Activated CD8-positive, alpha-beta T cell treated with anti-CD3 and anti-CD28 coated beads, Interleukin-2, amount 10 ng/mL, durations not matched to agents 7 days and 5 days (primary cell): ENCODE data around the gene XIST. TPM values are rescaled to one million over a fixed set of nuclear protein-coding genes. Genes with fewer than 3 reads are reported as not detected.

ENCODE experiments used
- ATAC-seq: fragments of 150-1000 bp; cut with Tn5 transposase; one replicate; pipeline ENCODE4 v1.10.0; 2021; ENCODE audit warnings: moderate library complexity
- CTCF ChIA-PET: fragments of 350-600 bp; sonication (Branson Sonifier 250); formaldehyde crosslinking; loops from one replicate; lab custom pipeline; 2021; ENCODE audit warnings: antibody characterized with exemption; lab: Charles Lee
- POLR2A ChIA-PET: fragments of 350-600 bp; sonication (Branson Sonifier 250); formaldehyde crosslinking; loops from one replicate; lab custom pipeline; 2021; ENCODE audit warnings: antibody characterized with exemption; lab: Charles Lee
- DNase-seq: peaks from one replicate; pipeline ENCODE4 v3.0.0-alpha.2; 2020
- H3K27ac Mint-ChIP-seq: one replicate; pipeline ENCODE4 v1.8.0; 2021; ENCODE audit warnings: mild to moderate bottlenecking, mixed read lengths
- H3K27me3 Mint-ChIP-seq: one replicate; pipeline ENCODE4 v1.8.0; 2021; ENCODE audit warnings: low read depth, mixed read lengths
- H3K36me3 Mint-ChIP-seq: one replicate; pipeline ENCODE4 v1.8.0; 2021; ENCODE audit warnings: low read depth, mixed read lengths
- H3K4me1 Mint-ChIP-seq: one replicate; pipeline ENCODE4 v1.8.0; 2021; ENCODE audit warnings: low read depth, mixed read lengths
- H3K4me3 Mint-ChIP-seq: one replicate; pipeline ENCODE4 v1.8.0; 2021; ENCODE audit warnings: mild to moderate bottlenecking, mixed read lengths
- H3K9me3 Mint-ChIP-seq: one replicate; pipeline ENCODE4 v1.8.0; 2022; ENCODE audit warnings: mixed read lengths; ENCODE audit not compliant: insufficient read depth
- total RNA-seq, 2 experiments: library from RNA; stranded (reverse); gene quantifications; one replicate each; pipeline ENCODE4 v1.2.3, GENCODE V29; 2021

The XIST gene
- total RNA-seq, 2 experiments from 2014 or later = not detected

GRCh38 chrX:73834219-73834618, 18.3 kb downstream of the XIST start:
- H3K36me3 Mint-ChIP-seq = no peaks in the 10 kb centered on the region
- POLR2A ChIA-PET = no interaction called here
- no peaks in the 10 kb centered on the region for H3K9me3 Mint-ChIP-seq
- no peaks in the 10 kb centered on the region for H3K27me3 Mint-ChIP-seq
- H3K4me3 Mint-ChIP-seq = no peak overlapping the region
- ATAC-seq (no peak), DNase-seq (no peak)
- H3K27ac Mint-ChIP-seq = no peak overlapping the region
- H3K4me1 Mint-ChIP-seq = no peaks in the 10 kb centered on the region
- CTCF ChIA-PET = no interaction called here

- CTCF ChIA-PET = no interaction called here
Measured at GRCh38 chrX:73832319-73832718, 20.2 kb downstream of the XIST start.

GRCh38 chrX:73831500-73831899, 21.0 kb downstream of the XIST start:
- DNase-seq = no peak
- Mint-ChIP-seq H3K4me1 (no peaks in the 10 kb centered on the region), H3K9me3 (no peaks in the 10 kb centered on the region), H3K4me3 (no peak overlapping the region), H3K36me3 (no peaks in the 10 kb centered on the region), H3K27me3 (no peaks in the 10 kb centered on the region), H3K27ac (no peak overlapping the region)
- no peak for ATAC-seq
- CTCF ChIA-PET = no interaction called here
- POLR2A ChIA-PET = no interaction called here

More at GRCh38 chrX:73832319-73832718, 20.2 kb downstream of the XIST start:
- no peak for ATAC-seq
- Mint-ChIP-seq H3K4me1 (no peaks in the 10 kb centered on the region), H3K27ac (no peak overlapping the region), H3K4me3 (no peak overlapping the region), H3K27me3 (no peaks in the 10 kb centered on the region), H3K36me3 (no peaks in the 10 kb centered on the region), H3K9me3 (no peaks in the 10 kb centered on the region)
- POLR2A ChIA-PET = no interaction called here
- no peak for DNase-seq

DNA sequence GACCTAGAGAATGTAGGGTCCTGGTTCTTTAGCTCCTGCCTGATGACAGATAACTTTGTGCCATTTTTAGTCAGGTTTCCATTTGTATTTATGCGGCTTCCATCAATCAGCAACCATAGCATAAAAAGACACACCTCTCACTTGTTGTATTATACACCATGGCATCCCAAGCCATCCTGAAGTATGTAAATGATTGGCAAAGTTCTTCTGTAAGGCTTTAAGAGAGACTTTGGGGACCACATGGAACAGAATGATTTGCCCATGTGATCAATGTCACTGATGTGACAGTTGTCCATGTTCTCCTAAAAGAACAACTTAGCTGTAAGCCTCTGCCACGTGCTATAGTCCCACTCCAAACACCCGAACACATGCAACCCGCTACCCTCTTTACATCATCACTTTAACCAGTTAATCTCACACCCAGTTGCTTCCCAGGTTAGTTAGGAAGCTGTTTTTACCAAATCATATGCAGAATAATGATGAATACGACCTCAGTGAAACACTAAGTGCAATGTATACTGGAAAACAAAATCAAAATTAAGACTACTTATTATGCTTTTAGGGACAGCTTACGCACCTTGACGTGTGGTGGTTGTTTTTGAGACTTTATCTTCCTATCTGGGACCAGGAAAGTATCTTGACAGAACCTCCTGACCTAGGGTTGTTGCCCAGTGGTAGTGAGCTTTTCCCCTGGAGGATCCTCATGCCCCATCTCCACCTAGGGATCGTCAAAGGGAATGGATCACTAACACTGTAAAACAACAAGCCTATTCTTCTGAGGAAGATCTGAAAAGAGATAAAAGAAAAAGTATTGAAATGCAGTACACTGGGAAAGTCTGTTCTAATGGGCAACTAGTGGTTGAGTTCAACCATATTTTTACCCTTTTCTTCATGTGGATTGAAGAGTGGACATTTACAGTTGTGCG, 21.8 kb downstream of the XIST start:
- CTCF ChIA-PET = no interaction called here

DNA sequence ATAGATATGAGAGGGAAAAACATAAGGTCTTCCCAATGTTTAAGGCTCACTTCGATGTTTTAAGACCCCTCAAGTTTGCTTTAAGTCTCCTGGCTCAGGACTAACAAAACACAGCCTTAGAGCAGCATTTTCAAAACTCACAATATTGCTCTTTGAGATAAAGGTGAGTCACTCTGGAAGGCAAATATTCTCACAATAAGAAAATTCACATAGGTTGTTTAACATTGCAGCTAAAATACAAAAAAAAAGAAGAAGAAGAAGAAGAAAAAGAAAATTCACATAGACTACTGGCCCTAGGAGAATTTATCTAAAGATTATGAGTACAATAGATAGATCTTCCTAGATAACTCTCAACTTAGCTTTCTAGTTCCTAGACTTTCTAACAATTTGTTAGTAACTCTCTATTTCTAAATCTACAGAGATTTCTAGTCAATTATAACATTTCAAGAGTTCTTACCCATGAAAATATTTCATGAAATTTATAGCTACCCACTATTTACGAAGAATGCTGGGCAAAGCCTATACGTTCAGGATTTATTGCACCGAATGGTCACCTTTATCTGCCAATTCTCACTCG, 22.5 kb downstream of the XIST start:
- Mint-ChIP-seq H3K4me3 (no peak overlapping the region), H3K27ac (no peak overlapping the region), H3K9me3 (no peaks in the 10 kb centered on the region), H3K36me3 (no peaks in the 10 kb centered on the region), H3K27me3 (no peaks in the 10 kb centered on the region), H3K4me1 (no peaks in the 10 kb centered on the region)
- no peak for DNase-seq
- no peak for ATAC-seq
- CTCF ChIA-PET = no interaction called here
- POLR2A ChIA-PET = interaction anchor here (0.6 kb wide), 1 partner anchor 867 kb away, joined by 3 read pairs; no protein-coding TSS in a partner anchor

More for the DNA sequence above, 21.8 kb downstream of the XIST start:
- H3K4me1 Mint-ChIP-seq = no peaks in the 10 kb centered on the region
- H3K4me3 Mint-ChIP-seq = no peak overlapping the region
- ATAC-seq = no peak
- H3K27me3 Mint-ChIP-seq = no peaks in the 10 kb centered on the region
- POLR2A ChIA-PET = interaction anchor here (0.6 kb wide), 1 partner anchor 867 kb away, joined by 3 read pairs; no protein-coding TSS in a partner anchor
- no peaks in the 10 kb centered on the region for H3K36me3 Mint-ChIP-seq
- no peak overlapping the region for H3K27ac Mint-ChIP-seq
- DNase-seq = no peak
- no peaks in the 10 kb centered on the region for H3K9me3 Mint-ChIP-seq

GRCh38 chrX:73828080-73828720, 24.3 kb downstream of the XIST start:
- Mint-ChIP-seq H3K36me3 (no peaks in the 10 kb centered on the region), H3K27ac (no peak overlapping the region), H3K9me3 (no peaks in the 10 kb centered on the region), H3K4me3 (no peak overlapping the region), H3K4me1 (no peaks in the 10 kb centered on the region), H3K27me3 (no peaks in the 10 kb centered on the region)
- DNase-seq = no peak
- CTCF ChIA-PET = no interaction called here
- no peak for ATAC-seq
- POLR2A ChIA-PET = no interaction called here

GRCh38 chrX:73827406-73827805, 25.1 kb downstream of the XIST start:
- CTCF ChIA-PET = no interaction called here
- no peak for ATAC-seq
- Mint-ChIP-seq H3K4me3 (no peak overlapping the region), H3K36me3 (no peaks in the 10 kb centered on the region), H3K9me3 (no peaks in the 10 kb centered on the region), H3K27ac (no peak overlapping the region), H3K27me3 (no peaks in the 10 kb centered on the region), H3K4me1 (no peaks in the 10 kb centered on the region)
- POLR2A ChIA-PET = no interaction called here
- no peak for DNase-seq

DNA sequence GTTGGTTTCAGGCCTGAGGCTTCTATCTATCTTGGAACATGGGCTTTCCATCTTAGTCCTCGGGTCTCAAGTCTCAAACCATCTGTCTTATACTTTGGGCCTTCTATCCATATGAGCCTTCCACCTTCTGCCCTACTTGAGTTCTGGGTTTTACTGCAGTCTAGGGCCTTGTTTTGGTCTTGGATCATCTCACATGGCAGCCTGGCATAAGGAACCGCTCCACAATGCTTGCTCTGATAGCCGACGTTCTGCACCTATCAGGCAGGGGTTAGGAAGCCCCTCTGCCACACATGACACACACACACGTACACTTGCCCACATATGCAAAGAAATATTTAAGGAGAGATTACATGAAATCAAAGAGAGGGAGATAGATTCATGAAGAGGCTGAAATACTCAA, 25.5 kb downstream of the XIST start:
- no peak overlapping the region for H3K27ac Mint-ChIP-seq
- no peaks in the 10 kb centered on the region for H3K27me3 Mint-ChIP-seq
- H3K36me3 Mint-ChIP-seq = no peaks in the 10 kb centered on the region
- ATAC-seq (no peak), DNase-seq (no peak)
- H3K4me1 Mint-ChIP-seq = no peaks in the 10 kb centered on the region
- no peaks in the 10 kb centered on the region for H3K9me3 Mint-ChIP-seq
- H3K4me3 Mint-ChIP-seq = no peak overlapping the region
- CTCF ChIA-PET = no interaction called here
- POLR2A ChIA-PET = no interaction called here

DNA sequence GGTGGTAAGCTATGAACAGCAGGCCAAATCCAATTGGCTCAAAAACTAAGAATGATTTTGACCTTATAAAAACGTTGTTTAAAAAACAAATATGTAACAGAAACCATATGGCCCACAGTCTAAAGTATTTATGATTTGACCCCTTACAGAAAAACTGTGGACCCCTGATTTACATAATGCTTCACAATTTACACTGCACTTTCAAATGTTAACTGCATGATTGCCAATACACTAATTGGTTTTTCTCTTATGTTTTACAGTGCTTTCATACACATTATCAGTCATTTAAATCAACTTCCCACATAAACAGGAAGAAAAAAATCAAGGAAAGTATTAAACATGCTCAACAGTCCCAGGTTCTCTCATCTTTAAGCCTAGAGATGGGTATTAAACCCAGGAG, 26.9 kb downstream of the XIST start:
- Mint-ChIP-seq H3K9me3 (no peaks in the 10 kb centered on the region), H3K36me3 (no peaks in the 10 kb centered on the region), H3K27me3 (no peaks in the 10 kb centered on the region), H3K4me3 (no peak overlapping the region), H3K4me1 (no peaks in the 10 kb centered on the region), H3K27ac (no peak overlapping the region)
- ChIA-PET POLR2A (no interaction called here), CTCF (no interaction called here)
- ATAC-seq = no peak
- no peak for DNase-seq

GRCh38 chrX:73823473-73824004, 29.0 kb downstream of the XIST start:
- no peak for DNase-seq
- no peaks in the 10 kb centered on the region for H3K9me3 Mint-ChIP-seq
- POLR2A ChIA-PET = no interaction called here

GRCh38 chrX:73822775-73823174, 29.7 kb downstream of the XIST start:
- Mint-ChIP-seq H3K36me3 (no peaks in the 10 kb centered on the region), H3K4me3 (no peak overlapping the region), H3K9me3 (no peaks in the 10 kb centered on the region), H3K4me1 (no peaks in the 10 kb centered on the region), H3K27ac (no peak overlapping the region), H3K27me3 (no peaks in the 10 kb centered on the region)
- DNase-seq = no peak
- no peak for ATAC-seq
- POLR2A ChIA-PET = no interaction called here
- CTCF ChIA-PET = no interaction called here

More at GRCh38 chrX:73823473-73824004, 29.0 kb downstream of the XIST start:
- no peak for ATAC-seq
- CTCF ChIA-PET = no interaction called here
- Mint-ChIP-seq H3K36me3 (no peaks in the 10 kb centered on the region), H3K4me3 (no peak overlapping the region), H3K4me1 (no peaks in the 10 kb centered on the region), H3K27ac (no peak overlapping the region), H3K27me3 (no peaks in the 10 kb centered on the region)
